Mucosa of stomach (tissue), 1 donor: Measurements from ENCODE around the gene EHBP1.
"Not testable (repeated sequence)": the region's sequence is repeated elsewhere in the genome, so short reads cannot be mapped to it uniquely, and the experiment has no call there.

Experiments
- H3K27me3 ChIP-seq: one replicate; pipeline ENCODE4 v1.7.0; 2013; ENCODE audit warnings: mild to moderate bottlenecking, low read length; ENCODE audit not compliant: control insufficient read depth, insufficient read depth
- H3K36me3 ChIP-seq: one replicate; pipeline ENCODE4 v1.7.0; 2013; ENCODE audit warnings: low read length; ENCODE audit not compliant: control insufficient read depth, insufficient read depth
- H3K4me1 ChIP-seq: one replicate; pipeline ENCODE4 v1.7.0; 2013; ENCODE audit warnings: mild to moderate bottlenecking, low read length; ENCODE audit not compliant: control insufficient read depth, insufficient read depth
- H3K4me3 ChIP-seq: one replicate; pipeline ENCODE4 v1.7.0; 2013; ENCODE audit warnings: low read length
- H3K9ac ChIP-seq: one replicate; pipeline ENCODE4 v1.7.0; 2013; ENCODE audit warnings: mild to moderate bottlenecking, low read length, moderate library complexity
- H3K9me3 ChIP-seq: one replicate; pipeline ENCODE4 v1.7.0; 2013; ENCODE audit warnings: mild to moderate bottlenecking, low read length, moderate library complexity; ENCODE audit not compliant: control insufficient read depth
- donor health status: Pancreatic carcinoma.

The EHBP1 gene

DNA sequence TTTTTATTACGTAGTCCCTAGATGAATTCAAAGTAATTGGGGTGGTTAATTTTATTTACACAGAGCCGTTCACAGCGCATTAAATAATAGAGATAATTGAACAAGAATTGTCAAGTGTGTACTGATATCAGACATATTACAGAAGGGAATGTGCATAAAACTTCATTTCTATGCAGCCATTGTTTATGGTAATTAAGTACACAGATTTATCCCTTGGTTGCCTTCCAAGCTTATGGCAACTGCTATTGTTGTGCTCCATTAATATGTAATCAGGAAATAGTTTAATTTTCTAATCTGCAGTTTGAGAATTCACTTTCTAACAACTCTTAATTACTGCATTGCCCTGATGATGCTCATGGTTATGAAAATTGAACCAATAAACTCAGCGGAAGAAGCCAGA is 297.8 kb downstream of the EHBP1 start:
- H3K9me3 ChIP-seq, result no peaks in the 10 kb centered on the region
- no peak overlapping the region for H3K9ac ChIP-seq
- H3K36me3 ChIP-seq, result no peaks in the 10 kb centered on the region
- H3K27me3 ChIP-seq, result no peaks in the 10 kb centered on the region
- no peak overlapping the region for H3K4me3 ChIP-seq
- no peaks in the 10 kb centered on the region for H3K4me1 ChIP-seq

DNA sequence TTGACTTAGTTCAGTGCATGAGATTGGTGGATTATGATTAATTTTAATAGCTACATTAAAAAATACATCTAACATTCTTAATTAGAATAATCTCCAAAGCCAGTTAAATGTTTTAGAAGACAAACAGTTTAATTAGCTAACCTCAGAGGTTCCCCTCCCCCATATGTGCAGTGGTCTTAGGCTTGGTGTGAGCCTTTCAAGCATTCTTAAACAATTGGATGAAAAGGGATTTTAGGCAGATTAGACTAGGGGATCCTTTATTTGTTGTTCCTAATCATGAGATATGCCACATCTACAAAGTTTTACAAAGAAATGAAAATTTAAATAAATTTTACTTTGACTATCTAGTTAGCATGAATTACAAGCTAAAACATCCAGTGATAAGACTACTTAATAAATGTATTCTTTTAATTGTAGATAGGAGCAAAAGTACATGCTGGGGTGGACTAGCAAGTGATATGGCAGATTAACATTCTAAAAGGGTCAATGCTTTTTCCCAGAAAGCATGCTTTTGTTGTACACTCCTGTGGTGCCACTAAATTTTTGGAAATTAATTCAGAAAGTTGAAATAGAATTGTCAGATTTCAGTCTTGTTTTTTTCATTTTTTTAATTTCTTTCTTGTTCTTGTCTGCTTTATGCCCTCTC is 302.4 kb downstream of the EHBP1 start:
- no peak overlapping the region for H3K4me3 ChIP-seq
- no peaks in the 10 kb centered on the region for H3K36me3 ChIP-seq
- no peaks in the 10 kb centered on the region for H3K4me1 ChIP-seq
- no peaks in the 10 kb centered on the region for H3K9me3 ChIP-seq
- no peak overlapping the region for H3K9ac ChIP-seq
- H3K27me3 ChIP-seq, result no peaks in the 10 kb centered on the region

GRCh38 chr2:63008838-63009237 is 303.3 kb downstream of the EHBP1 start:
- H3K4me3 ChIP-seq, result no peak overlapping the region
- no peaks in the 10 kb centered on the region for H3K4me1 ChIP-seq
- H3K9me3 ChIP-seq, result no peaks in the 10 kb centered on the region
- no peaks in the 10 kb centered on the region for H3K27me3 ChIP-seq
- H3K9ac ChIP-seq, result no peak overlapping the region
- H3K36me3 ChIP-seq, result no peaks in the 10 kb centered on the region

DNA sequence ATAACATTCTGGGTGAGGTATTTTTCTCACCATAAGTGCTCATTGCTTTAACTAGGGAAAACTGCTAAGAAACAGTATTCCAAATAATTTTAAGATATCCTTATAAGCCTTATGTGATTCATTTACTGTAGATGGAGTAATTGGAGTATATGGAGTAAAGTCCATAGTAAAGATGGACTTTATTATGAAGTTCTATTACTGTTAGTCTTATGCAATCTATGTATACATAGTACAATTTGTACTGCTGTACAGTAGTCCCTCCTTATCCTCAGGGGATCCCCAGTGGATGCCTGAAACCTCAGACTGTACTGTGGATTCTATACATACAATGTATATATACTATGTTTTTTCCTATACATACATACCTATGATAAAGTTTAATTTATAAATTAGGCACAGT is 304.0 kb downstream of the EHBP1 start:
- no peak overlapping the region for H3K9ac ChIP-seq
- no peaks in the 10 kb centered on the region for H3K9me3 ChIP-seq
- H3K27me3 ChIP-seq, result no peaks in the 10 kb centered on the region
- H3K36me3 ChIP-seq, result no peaks in the 10 kb centered on the region
- H3K4me1 ChIP-seq, result no peaks in the 10 kb centered on the region
- no peak overlapping the region for H3K4me3 ChIP-seq

GRCh38 chr2:63012541-63012940 is 307.0 kb downstream of the EHBP1 start:
- H3K9me3 ChIP-seq, result no peaks in the 10 kb centered on the region
- no peaks in the 10 kb centered on the region for H3K36me3 ChIP-seq
- H3K4me3 ChIP-seq, result no peak overlapping the region
- no peaks in the 10 kb centered on the region for H3K4me1 ChIP-seq
- no peak overlapping the region for H3K9ac ChIP-seq
- H3K27me3 ChIP-seq, result no peaks in the 10 kb centered on the region

GRCh38 chr2:63013438-63013837 is 307.9 kb downstream of the EHBP1 start:
- Histone ChIP-seq H3K27me3 (no peaks in the 10 kb centered on the region), H3K4me1 (no peaks in the 10 kb centered on the region), H3K9me3 (no peaks in the 10 kb centered on the region), H3K4me3 (no peak overlapping the region), H3K9ac (no peak overlapping the region), H3K36me3 (no peaks in the 10 kb centered on the region)

- Histone ChIP-seq H3K27me3 (no peaks in the 10 kb centered on the region), H3K9ac (no peak overlapping the region), H3K9me3 (no peaks in the 10 kb centered on the region), H3K4me3 (no peak overlapping the region), H3K4me1 (no peaks in the 10 kb centered on the region), H3K36me3 (no peaks in the 10 kb centered on the region)
These were observed 309.9 kb downstream of the EHBP1 start for GRCh38 chr2:63015389-63015788.

GRCh38 chr2:63018439-63018838 is 312.9 kb downstream of the EHBP1 start:
- H3K9ac ChIP-seq, result no peak overlapping the region
- no peaks in the 10 kb centered on the region for H3K27me3 ChIP-seq
- H3K4me3 ChIP-seq, result no peak overlapping the region
- no peaks in the 10 kb centered on the region for H3K9me3 ChIP-seq
- H3K36me3 ChIP-seq, result no peaks in the 10 kb centered on the region
- H3K4me1 ChIP-seq, result no peaks in the 10 kb centered on the region

GRCh38 chr2:63019686-63020085 is 314.2 kb downstream of the EHBP1 start:
- not testable (repeated sequence) for H3K4me1 ChIP-seq, H3K4me3 ChIP-seq, H3K27me3 ChIP-seq, H3K9ac ChIP-seq, H3K9me3 ChIP-seq, H3K36me3 ChIP-seq

DNA sequence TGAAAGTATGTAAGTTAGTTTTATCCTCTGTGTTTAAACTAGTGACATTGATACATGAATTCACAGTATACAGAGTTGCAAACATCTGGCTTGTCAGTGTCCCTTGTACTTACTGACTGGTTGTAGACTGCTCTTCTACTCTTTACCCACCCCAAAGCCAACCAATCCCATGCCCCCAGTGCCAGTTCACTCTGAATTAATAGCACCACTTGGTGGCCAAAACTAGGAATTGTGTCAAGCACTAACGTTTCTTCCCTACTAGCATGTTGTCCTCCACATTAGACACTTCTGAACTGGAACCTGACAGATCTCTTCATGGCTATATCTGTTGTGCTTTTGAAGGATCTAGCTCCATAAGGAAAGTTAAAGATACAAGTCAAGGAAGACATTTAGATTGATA is 317.9 kb downstream of the EHBP1 start:
- no peaks in the 10 kb centered on the region for H3K36me3 ChIP-seq
- no peaks in the 10 kb centered on the region for H3K9me3 ChIP-seq
- no peaks in the 10 kb centered on the region for H3K4me1 ChIP-seq
- no peak overlapping the region for H3K4me3 ChIP-seq
- no peaks in the 10 kb centered on the region for H3K27me3 ChIP-seq
- no peak overlapping the region for H3K9ac ChIP-seq

DNA sequence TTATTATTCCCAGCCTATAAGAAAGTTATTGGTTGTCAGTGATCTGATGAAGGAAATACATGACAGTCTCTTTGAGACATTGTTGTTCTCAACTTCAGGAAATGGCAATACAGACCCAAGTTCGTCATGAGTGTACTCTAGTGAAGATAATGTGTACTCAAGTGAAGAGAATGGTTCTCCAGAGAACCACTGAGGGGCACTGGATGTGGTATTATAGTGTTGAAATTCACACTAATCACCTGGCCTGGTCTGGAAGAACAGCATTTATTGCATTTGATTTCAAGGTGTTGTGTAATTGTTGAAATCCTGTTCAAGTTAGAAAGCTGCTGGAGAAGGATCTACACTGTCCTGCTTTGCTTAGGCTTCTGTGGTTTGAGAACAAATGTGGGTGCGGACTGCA is 321.7 kb downstream of the EHBP1 start:
- H3K9me3 ChIP-seq, result no peaks in the 10 kb centered on the region
- no peak overlapping the region for H3K9ac ChIP-seq
- H3K27me3 ChIP-seq, result no peaks in the 10 kb centered on the region
- no peaks in the 10 kb centered on the region for H3K4me1 ChIP-seq
- no peaks in the 10 kb centered on the region for H3K36me3 ChIP-seq
- H3K4me3 ChIP-seq, result no peak overlapping the region

GRCh38 chr2:63029058-63029457 is 323.5 kb downstream of the EHBP1 start:
- Histone ChIP-seq H3K9ac (no peak overlapping the region), H3K9me3 (no peaks in the 10 kb centered on the region), H3K36me3 (no peaks in the 10 kb centered on the region), H3K27me3 (no peaks in the 10 kb centered on the region), H3K4me1 (no peaks in the 10 kb centered on the region), H3K4me3 (no peak overlapping the region)

DNA sequence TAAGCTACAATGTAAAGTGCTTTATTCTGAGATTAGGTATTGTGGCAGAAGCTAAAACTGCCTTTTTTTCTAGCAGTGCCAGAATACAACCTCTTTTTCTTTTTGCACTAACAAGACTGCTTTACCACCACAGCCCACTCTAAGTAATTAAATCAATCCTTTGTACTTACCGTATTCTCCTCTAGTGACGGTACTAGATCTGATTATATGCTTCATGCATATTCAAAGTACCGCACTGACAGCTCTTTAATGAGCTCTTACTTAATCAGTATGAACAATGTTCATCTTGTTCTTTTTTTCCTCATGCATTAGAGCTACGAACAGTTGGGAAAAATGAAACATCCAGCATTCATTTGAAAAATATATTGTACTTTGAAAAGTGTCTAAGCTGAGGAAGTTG is 329.0 kb downstream of the EHBP1 start:
- no peaks in the 10 kb centered on the region for H3K36me3 ChIP-seq
- no peaks in the 10 kb centered on the region for H3K9me3 ChIP-seq

More for the DNA sequence above, 329.0 kb downstream of the EHBP1 start:
- Histone ChIP-seq H3K27me3 (no peaks in the 10 kb centered on the region), H3K9ac (no peak overlapping the region), H3K4me1 (no peaks in the 10 kb centered on the region), H3K4me3 (no peak overlapping the region)
